Activated naive CD4-positive, alpha-beta T cell treated with anti-CD3 and anti-CD28 coated beads, Interleukin-2, amount 50 U/mL, for 72 hours (primary cell): Measurements from ENCODE around the gene CASP10. TPM values are rescaled to one million over a fixed set of nuclear protein-coding genes. Genes with fewer than 3 reads are reported as not detected.

Experiments used
- ATAC-seq, 2 donors: fragments of 150-1000 bp; cut with Tn5 transposase; 2 replicates each; pipeline ENCODE4 v1.10.0; 2021; ENCODE audit warnings: mild to moderate bottlenecking in 2 of 2, moderate library complexity in 2 of 2
- DNase-seq, 2 donors: peaks; one replicate each; pipeline ENCODE4 v3.0.0; 2021 to 2022; ENCODE audit warnings: low spot score in 2 of 2
- H3K27ac Mint-ChIP-seq, 2 donors: one replicate each; pipeline ENCODE4 v1.8.0; 2022; ENCODE audit warnings: mild to moderate bottlenecking in 2 of 2, mixed read lengths in 2 of 2
- H3K36me3 Mint-ChIP-seq, 2 donors: one replicate each; pipeline ENCODE4 v1.8.0; 2022; ENCODE audit warnings: mixed read lengths in 2 of 2
- H3K9me3 Mint-ChIP-seq, 2 donors: one replicate each; pipeline ENCODE4 v1.8.0; 2022; ENCODE audit warnings: mixed read lengths in 2 of 2
- total RNA-seq, 2 donors: library from RNA; stranded (reverse); gene quantifications; one replicate each; pipeline ENCODE4 v1.2.3, GENCODE V29; 2022

CASP10 gene
- total RNA-seq, 2 donors from 2014 or later, result 23.5 to 25.1 TPM

DNA sequence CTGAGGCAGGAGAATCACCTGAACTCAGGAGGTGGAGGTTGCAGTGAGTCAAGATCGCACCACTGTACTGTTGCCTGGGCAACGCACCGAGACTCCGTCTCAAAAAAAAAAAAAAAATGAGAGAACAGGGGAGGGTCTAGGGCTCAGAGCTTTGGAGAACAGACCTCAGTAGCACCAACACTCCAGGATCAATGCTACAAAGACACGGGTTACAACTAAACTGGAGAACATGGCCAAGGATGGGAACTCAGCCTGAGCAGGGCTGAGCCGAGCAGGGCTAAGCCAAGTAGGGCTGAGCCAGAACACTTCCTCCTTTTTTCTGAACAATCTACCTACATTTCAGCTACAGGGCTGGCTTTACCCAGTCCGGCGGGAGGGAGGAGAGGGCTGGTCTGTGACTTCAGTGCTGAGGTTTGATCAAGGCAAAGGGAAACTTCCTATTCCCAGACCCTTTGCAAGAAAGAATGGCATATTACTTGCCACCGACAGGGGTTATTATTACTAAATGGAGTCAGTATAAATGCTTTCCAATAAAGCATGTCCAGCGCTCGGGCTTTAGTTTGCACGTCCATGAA lies 74.5 kb downstream of the CASP10 start:
- peak; percentile 21 to 39 for ATAC-seq
- Mint-ChIP-seq H3K27ac (peak overlapping the region; percentile 98 to 99), H3K9me3 (peaks cover 0 to 3% of the 10 kb centered on the region in 2 donors), H3K36me3 (peaks cover 7 to 47% of the 10 kb centered on the region in 2 donors)
- peak in 1 of 2 donors; percentile 54 for DNase-seq

DNA sequence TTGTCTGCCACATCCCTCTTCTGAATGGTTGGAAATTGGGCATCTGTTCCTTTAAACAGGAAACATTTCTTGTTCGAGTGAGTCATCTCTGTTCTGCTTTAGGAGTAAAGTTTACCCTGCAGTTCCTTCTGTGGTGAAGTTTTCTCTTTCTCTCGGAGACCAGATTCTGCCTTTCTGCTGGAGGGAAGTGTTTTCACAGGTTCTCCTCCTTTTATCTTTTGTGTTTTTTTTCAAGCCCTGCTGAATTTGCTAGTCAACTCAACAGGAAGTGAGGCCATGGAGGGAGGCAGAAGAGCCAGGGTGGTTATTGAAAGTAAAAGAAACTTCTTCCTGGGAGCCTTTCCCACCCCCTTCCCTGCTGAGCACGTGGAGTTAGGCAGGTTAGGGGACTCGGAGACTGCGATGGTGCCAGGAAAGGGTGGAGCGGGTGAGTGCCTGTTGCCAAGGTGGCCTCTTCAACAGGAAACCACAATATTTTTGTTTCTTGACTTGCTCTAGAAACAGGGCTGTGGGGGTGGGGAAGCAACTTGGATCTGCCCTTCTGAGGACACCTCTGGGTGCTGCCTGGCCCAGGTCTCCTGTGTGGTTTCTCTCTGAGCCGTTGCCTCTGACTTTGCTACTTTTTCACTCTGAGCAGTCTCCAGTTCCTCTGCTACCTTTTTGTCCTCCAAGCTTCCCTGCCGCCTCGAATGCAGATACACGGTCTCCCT lies 75.2 kb downstream of the CASP10 start:
- ATAC-seq, result peak; percentile 53 to 73
- Mint-ChIP-seq H3K27ac (peak overlapping the region; percentile 98 to 99), H3K9me3 (peaks cover 0 to 3% of the 10 kb centered on the region in 2 donors), H3K36me3 (peaks cover 7 to 40% of the 10 kb centered on the region in 2 donors)
- peak; percentile 83 to 89 for DNase-seq

DNA sequence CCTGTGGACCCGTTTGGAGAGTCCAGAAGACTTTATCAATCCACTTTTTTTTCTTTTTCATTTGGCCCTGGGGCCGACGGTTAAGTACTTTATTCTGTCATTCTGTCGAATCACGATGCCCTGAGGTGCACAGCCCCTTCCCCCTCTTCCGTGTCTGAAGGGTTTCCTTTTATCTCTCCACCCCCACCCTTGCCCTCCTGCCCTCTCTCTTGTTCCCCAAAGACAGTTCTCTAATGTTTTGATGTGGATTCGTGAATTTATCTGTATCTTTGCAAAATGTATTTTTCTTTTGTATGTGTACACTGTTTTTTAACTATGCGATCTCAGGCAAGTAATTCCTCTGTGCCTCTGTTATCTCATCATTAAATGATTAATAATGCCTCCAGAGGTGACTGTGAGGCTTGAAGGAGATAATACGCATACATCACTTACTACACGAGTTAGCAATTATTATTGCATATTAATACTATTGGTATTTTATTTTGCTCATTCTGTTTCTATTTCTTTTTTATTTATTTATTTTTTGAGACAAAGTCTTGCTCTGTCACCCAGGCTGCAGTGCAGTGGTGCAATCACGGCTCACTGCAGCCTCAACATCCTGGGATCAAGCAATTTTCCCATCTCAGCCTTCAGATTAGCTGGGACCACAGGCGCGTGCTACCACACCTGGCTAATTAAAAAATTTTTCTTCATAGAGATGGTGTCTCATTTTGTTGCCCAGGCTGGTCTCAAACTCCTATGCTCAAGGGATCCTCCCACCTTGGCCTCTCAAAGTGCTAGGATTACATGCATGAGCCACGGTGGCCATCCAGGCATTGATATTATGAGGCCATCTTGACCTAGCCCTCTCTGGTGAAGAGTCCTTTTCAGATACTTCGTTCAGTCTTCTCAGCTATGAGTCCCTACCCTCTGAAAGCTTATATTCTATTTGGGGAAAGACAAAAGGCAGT lies 76.0 kb downstream of the CASP10 start:
- DNase-seq (no peak), ATAC-seq (peak in 1 of 2 donors; percentile 3)
- Mint-ChIP-seq H3K36me3 (peaks cover 7 to 36% of the 10 kb centered on the region in 2 donors), H3K27ac (peak overlapping the region; percentile 98 to 99), H3K9me3 (peaks cover 0 to 3% of the 10 kb centered on the region in 2 donors)

DNA sequence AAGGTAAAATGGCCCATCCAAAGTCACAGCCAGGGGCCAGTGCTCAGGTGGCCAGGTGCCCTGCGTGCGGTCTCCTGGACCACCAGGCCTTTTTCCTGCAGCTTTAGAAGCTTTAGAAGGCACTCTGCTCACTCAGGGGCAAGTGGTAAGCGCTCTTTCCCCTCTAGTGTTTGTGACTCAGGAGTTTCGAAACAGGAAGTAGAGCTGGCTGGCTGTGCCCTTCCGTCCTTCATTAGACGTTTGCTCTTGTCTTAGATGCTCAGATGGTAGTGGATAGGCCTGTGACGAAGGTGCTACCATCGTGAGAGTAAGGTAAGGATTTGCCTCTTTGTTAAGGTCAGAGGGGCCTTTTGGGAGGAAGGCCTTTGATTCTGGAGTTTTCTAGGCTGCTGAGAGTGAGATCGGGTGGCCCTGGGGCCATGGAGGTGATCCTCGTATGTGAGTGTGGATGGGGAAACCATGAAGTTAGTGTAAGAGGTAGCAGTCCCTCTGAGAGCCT lies 77.4 kb downstream of the CASP10 start, which contains the start of gene CASP8:
Gene CASP8, plus strand, starts transcription at position 235 of the 499 bp plus-strand sequence. CDS start 5,951 bp downstream, outside the sequence.
- DNase-seq, result peak; percentile 61 to 77

DNA sequence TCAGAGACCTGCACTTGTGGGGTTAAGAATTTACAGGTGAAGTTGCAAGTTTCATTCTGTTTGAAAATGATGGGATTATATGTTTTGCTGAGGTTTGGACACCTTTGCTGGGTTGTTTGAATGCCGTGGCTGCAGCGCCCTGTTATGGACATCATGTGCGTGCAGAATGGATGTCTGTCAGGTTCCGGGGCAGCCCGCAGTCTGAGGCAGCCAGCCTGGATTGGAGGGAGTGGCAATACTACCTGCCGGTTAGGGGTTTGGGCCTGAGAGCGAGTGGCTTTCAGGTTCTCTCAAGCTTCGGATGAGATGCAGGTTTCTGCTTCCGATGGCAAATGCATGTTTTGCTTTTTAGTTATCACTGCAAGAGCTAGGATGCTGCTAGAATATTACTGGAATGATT lies 78.5 kb downstream of the CASP10 start:
- DNase-seq, result peak; percentile 67 to 74
- ATAC-seq, result peak; percentile 9 to 34
- peak overlapping the region; percentile 98 for H3K27ac Mint-ChIP-seq
- peaks cover 0 to 2% of the 10 kb centered on the region in 2 donors for H3K9me3 Mint-ChIP-seq
- H3K36me3 Mint-ChIP-seq, result peaks cover 7 to 41% of the 10 kb centered on the region in 2 donors

More for the DNA sequence above, 77.4 kb downstream of the CASP10 start, which contains the start of gene CASP8:
- Mint-ChIP-seq H3K9me3 (peaks cover 0 to 3% of the 10 kb centered on the region in 2 donors), H3K27ac (peak within 1 kb of the TSS; percentile 98), H3K36me3 (peaks cover 7 to 32% of the 10 kb centered on the region in 2 donors)
- peak; percentile 32 to 57 for ATAC-seq

DNA sequence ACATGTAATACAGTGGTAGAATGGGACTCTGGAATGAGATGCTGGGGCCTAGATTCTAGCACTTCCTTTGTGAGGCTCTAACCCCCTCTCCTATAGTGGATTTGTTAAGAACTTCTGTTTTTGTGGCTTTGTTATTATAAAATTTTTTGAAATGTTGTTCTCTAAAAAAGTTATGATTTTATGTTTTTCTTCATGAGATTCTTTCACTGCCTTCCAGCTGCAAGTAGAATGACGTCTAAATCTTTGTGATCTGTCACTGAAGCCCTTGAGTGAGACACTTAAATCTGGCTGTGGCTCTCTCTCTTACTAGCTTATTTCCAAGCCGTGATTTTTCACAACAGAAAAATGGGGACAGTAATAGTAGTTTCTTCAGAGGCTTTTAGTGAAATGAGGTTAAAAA lies 79.0 kb downstream of the CASP10 start:
- Mint-ChIP-seq H3K36me3 (peaks cover 7 to 41% of the 10 kb centered on the region in 2 donors), H3K27ac (peak overlapping the region; percentile 98), H3K9me3 (no peaks in the 10 kb centered on the region)
- DNase-seq (no peak), ATAC-seq (no peak)

DNA sequence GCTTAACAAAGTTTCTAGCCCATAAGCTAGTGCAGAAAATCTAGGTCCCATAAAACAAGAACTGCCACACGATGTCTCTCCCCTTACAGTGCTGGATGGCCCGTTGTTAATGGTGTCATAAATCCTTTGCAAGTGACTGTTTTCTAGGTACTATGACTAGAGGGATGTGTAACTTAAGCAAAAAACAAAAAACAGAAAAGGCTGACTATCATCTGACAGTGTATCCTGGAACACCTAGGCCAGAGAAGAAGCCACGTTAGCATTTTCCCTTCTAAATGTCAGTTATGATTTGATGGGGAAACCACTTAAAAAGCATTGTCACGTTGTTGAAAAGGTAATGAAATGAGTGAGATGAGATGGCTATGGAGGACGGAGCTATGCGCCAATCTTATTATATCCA lies 79.8 kb downstream of the CASP10 start:
- DNase-seq (peak in 1 of 2 donors; percentile 52), ATAC-seq (peak; percentile 69 to 71)
- Mint-ChIP-seq H3K27ac (peak overlapping the region; percentile 97 to 98), H3K36me3 (peaks cover 7 to 48% of the 10 kb centered on the region in 2 donors), H3K9me3 (no peaks in the 10 kb centered on the region)

DNA sequence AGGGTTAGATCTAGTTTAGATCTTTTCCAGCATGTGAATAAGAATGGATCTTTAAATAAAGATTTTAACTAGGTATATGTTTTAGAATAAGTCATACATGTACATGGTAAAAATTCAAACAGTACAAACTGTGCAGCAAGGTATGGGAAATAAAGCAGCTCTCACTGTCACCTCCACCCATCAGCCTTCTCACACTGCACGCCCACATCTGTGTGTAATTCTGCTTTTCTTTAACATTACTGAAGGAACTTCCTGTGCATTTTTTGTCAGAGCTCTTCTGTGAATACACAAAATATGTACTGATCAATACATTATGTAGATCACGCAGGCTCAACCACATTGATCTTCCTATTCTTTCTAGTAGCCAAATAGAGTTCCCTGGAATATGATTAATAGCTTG lies 80.8 kb downstream of the CASP10 start:
- H3K9me3 Mint-ChIP-seq, result no peaks in the 10 kb centered on the region

DNA sequence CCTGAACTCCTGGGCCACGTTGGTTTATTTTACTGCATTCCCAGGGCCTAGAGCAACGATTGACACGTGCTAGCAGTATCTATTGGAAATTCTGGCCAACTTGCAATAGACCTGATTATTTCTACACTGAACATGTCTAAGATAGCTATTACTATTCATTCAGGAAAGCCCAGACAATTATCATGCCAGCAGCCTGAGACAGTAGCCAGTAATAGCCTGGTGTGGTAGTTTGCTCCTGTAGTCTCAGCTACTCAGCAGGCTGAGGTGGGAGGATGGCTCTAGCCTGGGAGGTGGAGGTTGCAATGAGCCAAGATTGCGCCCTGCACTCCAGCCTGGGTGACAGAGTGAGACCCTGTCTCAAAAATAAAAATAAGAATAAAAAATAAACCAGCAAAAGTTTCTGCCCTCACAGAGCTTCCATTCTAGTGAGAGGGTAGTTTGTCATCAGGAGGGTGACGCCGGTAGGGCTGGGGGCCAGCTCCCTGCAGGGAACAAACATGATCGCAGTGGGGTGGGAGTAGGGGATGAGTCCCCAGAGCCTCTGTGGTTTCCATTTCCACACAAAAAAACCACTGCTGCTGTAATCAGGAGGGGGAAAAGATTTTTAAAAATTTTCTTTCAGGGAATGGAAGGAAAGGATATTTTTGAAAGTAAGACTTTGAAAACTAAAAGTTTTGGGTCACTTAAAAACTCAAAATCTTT lies 81.7 kb downstream of the CASP10 start:
- H3K27ac Mint-ChIP-seq, result peak overlapping the region; percentile 31 to 63

More for the DNA sequence above, 80.8 kb downstream of the CASP10 start:
- ATAC-seq, result no peak
- Mint-ChIP-seq H3K36me3 (peaks cover 7 to 55% of the 10 kb centered on the region in 2 donors), H3K27ac (peak overlapping the region; percentile 63 to 72)
- DNase-seq, result no peak

DNA sequence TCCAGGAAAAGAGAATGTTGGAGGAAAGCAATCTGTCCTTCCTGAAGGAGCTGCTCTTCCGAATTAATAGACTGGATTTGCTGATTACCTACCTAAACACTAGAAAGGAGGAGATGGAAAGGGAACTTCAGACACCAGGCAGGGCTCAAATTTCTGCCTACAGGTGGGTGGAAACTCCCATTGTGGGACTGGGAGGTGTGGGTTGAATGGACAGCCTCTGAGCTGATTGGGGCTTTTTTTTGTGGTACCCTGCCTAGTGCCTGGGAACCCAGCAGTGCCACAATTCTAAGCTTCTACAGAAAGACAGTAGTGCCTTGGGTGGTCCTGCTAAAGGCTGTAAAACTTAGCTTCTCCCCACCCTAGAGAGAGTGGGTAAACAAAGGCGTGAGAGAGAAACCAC lies 83.7 kb downstream of the CASP10 start:
- DNase-seq (no peak), ATAC-seq (no peak)
- peaks cover 0 to 63% of the 10 kb centered on the region in 2 donors for H3K36me3 Mint-ChIP-seq
- peak overlapping the region; percentile 33 to 45 for H3K27ac Mint-ChIP-seq
- H3K9me3 Mint-ChIP-seq, result no peaks in the 10 kb centered on the region

More for the DNA sequence above, 81.7 kb downstream of the CASP10 start:
- Mint-ChIP-seq H3K36me3 (peaks cover 7 to 63% of the 10 kb centered on the region in 2 donors), H3K9me3 (no peaks in the 10 kb centered on the region)
- ATAC-seq (no peak), DNase-seq (no peak)

DNA sequence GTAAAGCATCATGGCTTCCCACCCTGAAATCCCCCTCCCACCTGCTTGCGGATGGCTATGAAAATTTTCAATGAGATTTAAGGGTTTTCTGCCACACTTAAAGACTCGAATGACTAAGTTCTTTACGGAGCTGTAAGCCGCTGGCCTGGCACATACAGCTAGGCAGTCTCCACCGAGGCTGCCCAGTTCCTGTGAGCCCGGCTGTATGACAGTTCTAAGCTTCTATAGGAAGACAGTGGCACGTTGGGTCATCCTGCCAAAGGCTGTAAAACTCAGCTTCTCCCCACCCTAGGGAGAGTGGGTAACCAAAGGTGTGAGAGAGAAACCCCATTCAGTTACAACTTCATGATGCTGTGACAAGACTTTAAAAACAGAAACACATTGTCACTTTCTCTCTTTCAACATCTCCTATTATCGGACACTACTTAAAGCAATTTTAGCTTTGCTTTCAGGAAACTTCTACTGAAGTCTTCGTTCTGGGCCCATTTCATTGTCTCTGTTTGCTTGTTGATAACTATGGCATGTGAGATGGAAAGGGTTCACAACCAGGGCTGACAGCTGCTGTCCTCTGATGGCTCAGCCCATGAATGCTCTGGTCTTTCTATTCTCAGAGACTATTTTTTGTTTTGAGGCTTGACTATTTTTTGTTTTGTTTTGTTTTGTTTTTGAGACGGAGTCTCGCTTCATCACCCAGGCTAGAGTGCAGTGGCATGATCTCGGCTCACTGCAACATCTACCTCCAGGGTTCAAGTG lies 84.5 kb downstream of the CASP10 start:
- ATAC-seq (no peak), DNase-seq (no peak)
- Mint-ChIP-seq H3K9me3 (no peaks in the 10 kb centered on the region), H3K36me3 (peaks cover 0 to 64% of the 10 kb centered on the region in 2 donors), H3K27ac (no peak overlapping the region)

DNA sequence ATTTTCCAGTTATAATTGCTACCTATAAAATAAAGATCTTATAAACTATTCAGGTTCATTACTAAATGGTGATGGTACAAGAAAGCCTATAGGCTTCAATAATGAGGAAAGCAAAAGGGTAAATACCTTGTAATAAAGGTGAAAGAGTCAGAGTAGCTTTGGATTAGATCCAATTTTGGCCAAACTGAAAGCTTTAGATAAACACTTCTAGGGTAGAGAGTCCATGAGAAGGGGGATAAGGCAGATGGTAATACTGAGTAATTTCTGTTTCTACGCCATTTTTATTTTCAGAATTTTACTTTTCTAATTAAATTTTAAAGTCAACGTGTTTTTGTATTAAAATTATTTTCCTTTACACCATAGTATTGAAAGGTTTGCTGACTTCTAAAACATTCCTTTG lies 86.8 kb downstream of the CASP10 start:
- Mint-ChIP-seq H3K27ac (peak overlapping the region in 1 of 2 donors; percentile 61), H3K36me3 (peaks cover 4 to 81% of the 10 kb centered on the region in 2 donors)
- no peak for ATAC-seq

DNA sequence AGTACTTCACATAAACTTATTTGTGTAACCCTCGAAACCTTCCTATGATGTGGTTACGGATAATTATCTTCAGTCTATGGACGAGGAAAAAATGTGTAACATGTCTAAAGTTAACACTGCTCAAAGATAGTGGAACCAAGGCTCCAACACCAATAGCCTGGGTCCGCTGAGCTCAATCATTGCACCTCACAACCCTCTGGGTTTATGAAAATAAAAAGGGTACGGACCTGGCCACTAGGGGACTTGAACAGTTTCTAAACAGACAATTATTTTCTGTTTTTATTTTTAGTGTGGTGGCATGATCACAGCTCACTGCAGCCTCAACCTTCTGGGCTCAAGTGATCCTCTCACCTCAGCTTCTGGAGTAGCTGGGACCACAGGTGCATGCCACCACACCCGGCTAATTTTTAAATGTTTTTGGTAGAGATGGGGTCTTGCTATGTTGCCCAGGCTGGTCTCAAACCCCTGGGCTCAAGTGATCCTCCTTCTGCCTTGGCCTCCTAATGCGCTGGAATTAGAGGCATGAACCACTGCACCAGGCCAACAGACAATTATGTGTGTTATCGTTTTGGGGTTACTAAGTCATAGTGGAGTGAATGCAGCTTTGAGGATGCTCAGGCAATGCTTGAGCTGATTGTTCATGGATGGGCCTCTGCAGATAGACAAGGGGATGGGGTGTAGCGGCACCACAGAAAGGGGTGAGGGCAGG lies 87.5 kb downstream of the CASP10 start:
- no peak for DNase-seq
- H3K9me3 Mint-ChIP-seq, result no peaks in the 10 kb centered on the region
- H3K27ac Mint-ChIP-seq, result peak overlapping the region in 1 of 2 donors; percentile 13
- H3K36me3 Mint-ChIP-seq, result peaks cover 4 to 81% of the 10 kb centered on the region in 2 donors
- peak in 1 of 2 donors; percentile 8 for ATAC-seq

More for the DNA sequence above, 86.8 kb downstream of the CASP10 start:
- no peaks in the 10 kb centered on the region for H3K9me3 Mint-ChIP-seq
- DNase-seq, result no peak

DNA sequence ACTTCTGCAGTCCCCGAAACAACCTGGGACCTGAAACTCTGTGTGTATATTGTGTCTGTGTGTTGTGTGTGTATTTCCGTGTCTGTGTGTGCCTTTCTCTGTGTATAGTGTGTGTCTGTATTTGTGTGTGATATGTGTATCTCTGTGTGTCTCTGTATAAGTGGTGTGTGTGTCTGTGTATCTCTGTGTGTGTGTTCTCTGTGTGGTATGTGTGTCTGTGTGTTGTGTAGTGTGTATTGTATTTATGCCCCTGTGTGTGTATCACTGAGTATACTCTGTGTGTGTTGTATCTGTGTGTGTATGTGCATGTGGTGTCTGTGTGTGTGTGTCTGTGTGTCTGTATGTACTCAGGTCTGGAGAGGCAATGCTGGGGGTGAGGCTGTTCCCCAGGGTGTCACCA lies 89.0 kb downstream of the CASP10 start:
- H3K27ac Mint-ChIP-seq, result peak overlapping the region; percentile 3 to 45
- peak in 1 of 2 donors; percentile 11 for ATAC-seq
- H3K36me3 Mint-ChIP-seq, result peaks cover 12 to 76% of the 10 kb centered on the region in 2 donors

More for the DNA sequence above, 89.0 kb downstream of the CASP10 start:
- DNase-seq, result no peak
- H3K9me3 Mint-ChIP-seq, result no peaks in the 10 kb centered on the region
